ENCODE data around the gene NTMT1.
"Not testable (repeated sequence)": the region's sequence is repeated elsewhere in the genome, so short reads cannot be mapped to it uniquely, and the experiment has no call there.

Gene NTMT1

DNA sequence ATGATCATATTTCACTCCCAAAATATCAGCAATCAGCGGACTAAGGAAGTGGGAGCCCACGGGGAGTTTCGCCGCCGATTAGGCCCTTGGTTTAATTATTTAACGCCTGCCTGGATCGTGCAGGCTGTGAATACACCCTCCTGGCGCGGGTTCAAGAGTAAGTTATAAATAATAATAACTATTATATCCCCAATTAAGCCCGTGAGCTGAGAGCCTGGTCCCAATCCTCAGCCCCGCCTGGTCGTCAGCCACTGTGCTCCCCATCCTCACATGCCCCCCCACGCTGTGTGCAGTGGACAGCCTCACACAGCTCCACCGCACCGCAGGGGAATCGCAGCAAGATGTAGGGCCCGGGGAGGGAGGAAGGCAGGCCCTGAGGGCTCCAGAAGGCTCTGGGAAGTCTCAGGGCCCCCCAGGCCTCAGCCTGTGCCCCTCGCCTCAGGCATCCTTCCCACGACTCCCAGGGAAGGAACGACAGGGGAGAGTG is 28.6 kb downstream of the NTMT1 start:
- no peak overlapping the region for H3K4me3 ChIP-seq (ENCODE audit: low read depth, low read length)
- no peak for TF ChIP-seq POLR2A (IDR thresholded peaks at IDR 0.05; ENCODE audit: extremely low read depth, insufficient read length)
- TF ChIP-seq, protein P1, sequence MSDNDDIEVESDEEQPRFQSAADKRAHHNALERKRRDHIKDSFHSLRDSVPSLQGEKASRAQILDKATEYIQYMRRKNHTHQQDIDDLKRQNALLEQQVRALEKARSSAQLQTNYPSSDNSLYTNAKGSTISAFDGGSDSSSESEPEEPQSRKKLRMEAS (IDR thresholded peaks at IDR 0.05; ENCODE audit: low read depth, low read length), result no peak
- TF ChIP-seq MYC (IDR thresholded peaks at IDR 0.05; ENCODE audit: low read depth, low read length), result no peak
- TF ChIP-seq, protein P2, sequence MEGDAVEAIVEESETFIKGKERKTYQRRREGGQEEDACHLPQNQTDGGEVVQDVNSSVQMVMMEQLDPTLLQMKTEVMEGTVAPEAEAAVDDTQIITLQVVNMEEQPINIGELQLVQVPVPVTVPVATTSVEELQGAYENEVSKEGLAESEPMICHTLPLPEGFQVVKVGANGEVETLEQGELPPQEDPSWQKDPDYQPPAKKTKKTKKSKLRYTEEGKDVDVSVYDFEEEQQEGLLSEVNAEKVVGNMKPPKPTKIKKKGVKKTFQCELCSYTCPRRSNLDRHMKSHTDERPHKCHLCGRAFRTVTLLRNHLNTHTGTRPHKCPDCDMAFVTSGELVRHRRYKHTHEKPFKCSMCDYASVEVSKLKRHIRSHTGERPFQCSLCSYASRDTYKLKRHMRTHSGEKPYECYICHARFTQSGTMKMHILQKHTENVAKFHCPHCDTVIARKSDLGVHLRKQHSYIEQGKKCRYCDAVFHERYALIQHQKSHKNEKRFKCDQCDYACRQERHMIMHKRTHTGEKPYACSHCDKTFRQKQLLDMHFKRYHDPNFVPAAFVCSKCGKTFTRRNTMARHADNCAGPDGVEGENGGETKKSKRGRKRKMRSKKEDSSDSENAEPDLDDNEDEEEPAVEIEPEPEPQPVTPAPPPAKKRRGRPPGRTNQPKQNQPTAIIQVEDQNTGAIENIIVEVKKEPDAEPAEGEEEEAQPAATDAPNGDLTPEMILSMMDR (IDR thresholded peaks at IDR 0.05; ENCODE audit: low read depth, low read length), result no peak
- DNase-seq (ENCODE audit: low read depth), result no peak

DNA sequence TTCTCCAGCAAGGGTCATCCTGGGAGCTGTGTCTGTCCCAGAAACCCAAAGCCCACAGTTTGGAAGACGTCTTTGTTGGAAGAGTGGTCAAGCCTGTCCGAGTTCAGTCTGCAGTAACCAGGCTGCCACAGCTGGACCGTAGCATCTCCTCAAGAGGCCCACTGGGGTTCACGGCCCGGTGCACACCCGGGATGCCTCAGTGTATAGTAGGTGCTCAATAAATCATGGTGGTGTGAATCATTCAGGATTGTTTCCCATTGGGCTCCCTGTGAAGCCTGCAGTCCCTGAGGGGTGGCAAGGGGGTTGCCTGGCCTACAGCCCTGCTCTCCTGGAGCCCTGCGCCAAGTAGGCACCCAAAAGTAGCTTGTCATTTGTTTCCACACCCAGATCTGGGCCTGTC is 29.2 kb downstream of the NTMT1 start:
- TF ChIP-seq MYC (IDR thresholded peaks at IDR 0.05; ENCODE audit: low read depth, low read length), result no peak
- TF ChIP-seq POLR2A (IDR thresholded peaks at IDR 0.05; ENCODE audit: extremely low read depth, insufficient read length), result no peak
- TF ChIP-seq, protein P1 (IDR thresholded peaks at IDR 0.05; ENCODE audit: low read depth, low read length), result no peak
- TF ChIP-seq, protein P2 (IDR thresholded peaks at IDR 0.05; ENCODE audit: low read depth, low read length), result no peak
- no peak for DNase-seq (ENCODE audit: low read depth)
- no peak overlapping the region for H3K4me3 ChIP-seq (ENCODE audit: low read depth, low read length)

DNA sequence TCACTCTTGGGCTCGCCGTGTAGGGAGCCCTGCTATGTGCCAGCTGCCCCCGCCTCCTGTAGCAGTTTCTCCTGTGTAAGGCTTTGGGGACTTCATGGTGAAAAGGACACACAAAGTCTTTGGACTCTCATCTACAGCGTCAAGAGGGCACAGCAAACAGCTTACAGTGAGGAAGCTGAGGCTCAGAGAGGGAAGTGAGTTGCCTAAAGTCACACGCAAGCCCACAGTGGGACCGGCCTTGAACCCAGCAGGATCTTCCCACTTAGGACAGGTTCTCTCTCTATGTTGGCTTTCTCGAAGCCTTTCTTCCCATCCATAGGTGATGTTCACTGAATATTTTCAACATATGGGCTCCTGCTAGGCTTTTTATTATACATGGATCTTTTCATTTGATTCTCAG is 29.7 kb downstream of the NTMT1 start:
- TF ChIP-seq POLR2A (IDR thresholded peaks at IDR 0.05; ENCODE audit: extremely low read depth, insufficient read length), result no peak
- TF ChIP-seq MYC (IDR thresholded peaks at IDR 0.05; ENCODE audit: low read depth, low read length), result no peak
- TF ChIP-seq, protein P1 (IDR thresholded peaks at IDR 0.05; ENCODE audit: low read depth, low read length), result no peak
- TF ChIP-seq, protein P2 (IDR thresholded peaks at IDR 0.05; ENCODE audit: low read depth, low read length), result no peak
- no peak for DNase-seq (ENCODE audit: low read depth)
- no peak overlapping the region for H3K4me3 ChIP-seq (ENCODE audit: low read depth, low read length)

DNA sequence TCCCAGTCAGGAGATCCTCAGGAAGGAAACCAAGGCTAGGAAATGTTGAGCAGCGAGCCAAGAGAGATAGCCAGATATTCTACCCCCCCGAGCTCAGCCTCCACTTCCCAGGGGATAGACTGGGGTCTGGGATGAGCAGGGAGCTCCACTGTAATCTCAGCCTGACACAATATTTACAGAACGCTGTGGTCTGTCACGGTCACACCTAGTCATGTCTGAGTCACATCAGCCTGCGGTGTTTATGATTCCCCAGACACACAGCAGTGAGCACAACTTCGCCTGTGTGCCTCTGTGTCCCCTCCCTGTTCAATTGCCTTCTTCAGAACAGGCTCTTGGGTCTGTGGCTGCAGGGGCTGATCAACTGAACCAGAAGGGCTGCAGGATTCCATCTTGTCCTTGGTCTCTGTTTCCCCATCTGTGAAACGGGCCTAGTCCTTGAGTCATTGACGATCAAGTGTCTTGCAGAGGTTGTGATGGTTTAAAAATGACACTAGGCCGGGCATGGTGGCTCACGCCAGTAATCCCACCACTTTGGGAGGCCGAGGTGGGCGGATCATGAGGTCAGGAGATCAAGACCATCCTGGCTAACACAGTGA is 30.9 kb downstream of the NTMT1 start:
- no peak overlapping the region for H3K4me3 ChIP-seq (ENCODE audit: low read depth, low read length)
- DNase-seq (ENCODE audit: low read depth), result peak; percentile 35
- TF ChIP-seq, protein P1 (IDR thresholded peaks at IDR 0.05; ENCODE audit: low read depth, low read length), result no peak
- TF ChIP-seq MYC (IDR thresholded peaks at IDR 0.05; ENCODE audit: low read depth, low read length) (no peak), POLR2A (IDR thresholded peaks at IDR 0.05; ENCODE audit: extremely low read depth, insufficient read length) (no peak)
- TF ChIP-seq, protein P2 (IDR thresholded peaks at IDR 0.05; ENCODE audit: low read depth, low read length), result no peak

DNA sequence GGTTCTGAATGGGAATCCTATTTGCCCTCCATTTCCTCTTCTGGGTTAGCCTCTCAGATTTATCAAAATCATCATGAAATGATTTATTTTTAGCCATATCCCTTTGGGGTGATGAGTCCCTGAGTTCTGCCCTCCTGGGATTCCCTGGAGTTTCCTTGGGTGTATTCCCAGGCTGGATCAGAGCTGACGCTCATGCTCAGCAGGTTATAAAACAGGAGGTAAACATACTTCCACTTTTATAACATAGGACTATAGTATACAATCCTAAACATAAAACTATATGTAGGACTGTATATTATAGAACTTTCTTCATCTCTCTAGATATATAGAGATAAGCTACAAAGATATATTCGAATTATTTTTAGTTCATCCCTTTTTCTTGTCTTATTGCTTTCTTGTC is 35.1 kb downstream of the NTMT1 start:
- H3K4me3 ChIP-seq (ENCODE audit: low read depth, low read length), result no peak overlapping the region
- no peak for DNase-seq (ENCODE audit: low read depth)
- TF ChIP-seq, protein P2 (IDR thresholded peaks at IDR 0.05; ENCODE audit: low read depth, low read length), result no peak
- TF ChIP-seq MYC (IDR thresholded peaks at IDR 0.05; ENCODE audit: low read depth, low read length) (no peak), POLR2A (IDR thresholded peaks at IDR 0.05; ENCODE audit: extremely low read depth, insufficient read length) (no peak)
- TF ChIP-seq, protein P1 (IDR thresholded peaks at IDR 0.05; ENCODE audit: low read depth, low read length), result no peak

DNA sequence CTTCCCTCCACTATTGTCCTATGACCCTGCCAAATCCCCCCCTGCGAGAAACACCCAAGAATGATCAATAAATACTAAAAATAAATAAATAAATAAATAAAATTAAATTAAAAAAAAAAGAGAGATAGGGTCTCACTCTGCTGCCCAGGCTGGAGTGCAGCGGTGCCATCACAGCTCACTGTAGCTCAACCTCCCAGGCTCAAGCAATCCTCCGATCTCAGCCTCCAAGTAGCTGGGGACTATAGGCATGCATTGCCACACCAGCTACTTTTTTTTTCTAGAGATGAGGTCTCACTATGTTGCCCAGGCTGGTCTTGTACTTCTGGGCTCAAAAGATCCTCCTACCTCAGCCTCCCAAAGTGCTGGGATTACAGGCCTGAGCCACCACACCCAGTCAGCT is 36.3 kb downstream of the NTMT1 start:
- H3K4me3 ChIP-seq (ENCODE audit: low read depth, low read length); DNase-seq (ENCODE audit: low read depth): not testable (repeated sequence)
